Gastroesophageal sphincter (tissue), 4 donors: ENCODE results near the gene SNTG2. TPM values are rescaled to one million over a fixed set of nuclear protein-coding genes. Genes with fewer than 3 reads are reported as not detected.

ENCODE experiments used
- ATAC-seq: fragments of 150-250 bp; one replicate; pipeline ENCODE4 v1.9.1; 2016; ENCODE audit warnings: mild to moderate bottlenecking, moderate library complexity
- H3K27ac ChIP-seq, 4 donors: fragments of 200-600 bp; sonication (generic) in 3 of 4; 1 replicate in 3 of 4; 2 replicates in 1 of 4; pipeline ENCODE4 v1.5.1; 2016 to 2019
- H3K27me3 ChIP-seq: fragments of 200-600 bp; sonication (generic); one replicate; pipeline ENCODE4 v1.5.1; 2019
- H3K36me3 ChIP-seq, 2 donors: fragments of 200-600 bp; sonication (generic); one replicate each; pipeline ENCODE4 v1.5.1; 2019; ENCODE audit warnings: control low read depth in 1 of 2
- H3K4me1 ChIP-seq, 3 donors: fragments of 200-600 bp; sonication (generic); 1 replicate in 2 of 3; 2 replicates in 1 of 3; pipeline ENCODE4 v1.5.1; 2016 to 2019; ENCODE audit warnings: control low read depth in 2 of 3
- H3K4me3 ChIP-seq, 2 donors: fragments of 200-600 bp; sonication (generic); one replicate each; pipeline ENCODE4 v1.5.1; 2019; ENCODE audit warnings: mild to moderate bottlenecking in 1 of 2, moderate library complexity in 1 of 2
- H3K9me3 ChIP-seq, 3 donors: fragments of 200-600 bp; sonication (generic); one replicate each; pipeline ENCODE4 v1.5.1; 2017 to 2019; ENCODE audit warnings: control low read depth in 2 of 3
- EP300 ChIP-seq: sonication (generic); formaldehyde crosslinking; IDR thresholded peaks from one replicate; pipeline ENCODE4 v1.6.1; 2017; ENCODE audit warnings: antibody characterized with exemption, mild to moderate bottlenecking
- POLR2A ChIP-seq, 2 donors: fragments of 450-650 bp; IDR thresholded peaks; one replicate each; pipeline ENCODE4 v1.6.1; 2017; ENCODE audit warnings: antibody characterized with exemption in 2 of 2, mild to moderate bottlenecking in 2 of 2, moderate library complexity in 1 of 2
- POLR2AphosphoS5 ChIP-seq: sonication (generic); formaldehyde crosslinking; IDR thresholded peaks from one replicate; pipeline ENCODE4 v1.6.1; 2017; ENCODE audit warnings: antibody characterized with exemption
- WGBS, 2 donors: methylation state at CpG; one replicate each; pipeline ENCODE4 v1.1.5; 2018; ENCODE audit warnings: low coverage in 1 of 2; 5-methylcytosine and 5-hydroxymethylcytosine counted together
- total RNA-seq, 4 donors: library from RNA; depleted of rRNA; stranded (reverse); fragments of >200 nt; gene quantifications; one replicate each; pipeline ENCODE4 v1.1.0, GENCODE V29; 2016
- TF ChIP-seq, protein P1 (sequence below), 4 experiments: fragments of 200-600 bp in 2 of 4; fragments of 450-650 bp in 2 of 4; sonication (generic) in 1 of 4; IDR thresholded peaks; one replicate each; pipeline ENCODE4 v1.5.1; 2017 to 2019; ENCODE audit warnings: antibody characterized with exemption in 4 of 4, mild to moderate bottlenecking in 2 of 4, moderate library complexity in 2 of 4

Gene SNTG2
- total RNA-seq, 4 donors from 2014 or later: 1.5 to 7.9 (median 4.3) TPM

DNA sequence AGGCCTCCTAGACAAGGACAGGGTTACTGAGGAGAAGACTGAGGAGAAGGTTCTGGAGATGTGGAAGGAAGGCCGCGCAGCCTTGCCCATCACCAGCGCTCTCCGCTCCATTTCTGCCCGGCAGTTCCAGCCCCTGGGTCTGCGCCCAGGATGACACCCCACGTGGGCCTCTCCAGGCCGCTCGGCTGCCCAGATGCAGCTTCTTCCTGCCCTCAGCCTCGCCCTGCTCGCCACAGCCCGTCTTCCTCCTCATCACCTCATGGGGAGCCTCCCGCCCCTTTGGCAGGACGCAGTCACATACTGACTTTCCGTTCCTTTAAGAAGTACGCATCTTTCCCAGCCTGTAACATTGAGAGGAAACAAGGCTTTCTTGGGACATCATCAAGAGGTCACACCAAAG is 37.1 kb downstream of the SNTG2 start:
- ATAC-seq: no peak
- Histone ChIP-seq H3K4me1 (no peaks in the 10 kb centered on the region), H3K27ac (no peak overlapping the region), H3K27me3 (peaks cover 17% of the 10 kb centered on the region), H3K36me3 (no peaks in the 10 kb centered on the region), H3K4me3 (no peak overlapping the region), H3K9me3 (no peaks in the 10 kb centered on the region)
- 90% methylated on average over 7 of the region's 16 CpGs; no CpG with 5 or more reads in 1 of the 2 donors for WGBS, 2 donors
- TF ChIP-seq POLR2AphosphoS5: no peak
- TF ChIP-seq POLR2A (IDR thresholded peaks at IDR 0.05): no peak

DNA sequence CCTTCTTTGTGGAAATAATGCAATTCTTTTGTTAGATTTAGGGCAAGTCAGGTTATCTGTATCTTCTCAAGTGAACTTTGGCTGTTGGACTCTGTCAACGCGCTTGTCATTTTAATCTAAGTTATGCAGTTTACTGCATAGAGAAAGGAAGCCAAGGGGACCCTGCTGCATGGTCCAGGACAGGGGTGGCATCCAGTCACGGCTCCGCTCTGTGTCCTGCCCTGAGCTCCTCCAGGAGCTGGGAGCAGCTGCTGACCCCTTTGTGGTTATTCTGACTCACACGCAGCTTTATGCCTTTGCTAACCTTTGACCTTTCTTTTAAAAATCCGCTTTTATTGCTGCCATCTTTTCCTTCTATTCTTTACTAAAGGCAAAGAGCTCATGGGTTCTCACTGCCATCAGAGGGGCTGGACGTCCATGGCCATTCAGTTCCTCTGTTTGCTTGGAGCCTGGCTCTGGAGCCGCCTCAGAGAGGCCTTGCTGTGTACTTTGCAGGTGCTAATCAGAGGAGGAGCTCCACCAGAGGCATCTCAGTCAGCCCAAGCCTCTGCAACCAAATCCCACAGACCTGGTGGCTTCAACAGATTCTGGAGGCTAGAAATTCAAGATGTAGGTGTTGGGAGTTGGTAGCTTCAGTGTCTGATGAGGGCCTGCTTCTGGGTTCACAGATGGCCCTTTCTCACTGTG is 39.3 kb downstream of the SNTG2 start:
- H3K36me3 ChIP-seq: no peaks in the 10 kb centered on the region
- no peak overlapping the region for H3K4me3 ChIP-seq
- TF ChIP-seq POLR2AphosphoS5 (no peak), POLR2A (IDR thresholded peaks at IDR 0.05) (no peak), EP300 (no peak)
- TF ChIP-seq, protein P1, sequence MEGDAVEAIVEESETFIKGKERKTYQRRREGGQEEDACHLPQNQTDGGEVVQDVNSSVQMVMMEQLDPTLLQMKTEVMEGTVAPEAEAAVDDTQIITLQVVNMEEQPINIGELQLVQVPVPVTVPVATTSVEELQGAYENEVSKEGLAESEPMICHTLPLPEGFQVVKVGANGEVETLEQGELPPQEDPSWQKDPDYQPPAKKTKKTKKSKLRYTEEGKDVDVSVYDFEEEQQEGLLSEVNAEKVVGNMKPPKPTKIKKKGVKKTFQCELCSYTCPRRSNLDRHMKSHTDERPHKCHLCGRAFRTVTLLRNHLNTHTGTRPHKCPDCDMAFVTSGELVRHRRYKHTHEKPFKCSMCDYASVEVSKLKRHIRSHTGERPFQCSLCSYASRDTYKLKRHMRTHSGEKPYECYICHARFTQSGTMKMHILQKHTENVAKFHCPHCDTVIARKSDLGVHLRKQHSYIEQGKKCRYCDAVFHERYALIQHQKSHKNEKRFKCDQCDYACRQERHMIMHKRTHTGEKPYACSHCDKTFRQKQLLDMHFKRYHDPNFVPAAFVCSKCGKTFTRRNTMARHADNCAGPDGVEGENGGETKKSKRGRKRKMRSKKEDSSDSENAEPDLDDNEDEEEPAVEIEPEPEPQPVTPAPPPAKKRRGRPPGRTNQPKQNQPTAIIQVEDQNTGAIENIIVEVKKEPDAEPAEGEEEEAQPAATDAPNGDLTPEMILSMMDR (IDR thresholded peaks at IDR 0.05): no peak
- no peak overlapping the region for H3K27ac ChIP-seq
- ATAC-seq: no peak
- no peaks in the 10 kb centered on the region for H3K4me1 ChIP-seq
- WGBS, 2 donors: 60 to 93% methylated on average over 3 of the region's 8 CpGs
- H3K9me3 ChIP-seq: no peaks in the 10 kb centered on the region
- H3K27me3 ChIP-seq: peaks cover 5% of the 10 kb centered on the region

DNA sequence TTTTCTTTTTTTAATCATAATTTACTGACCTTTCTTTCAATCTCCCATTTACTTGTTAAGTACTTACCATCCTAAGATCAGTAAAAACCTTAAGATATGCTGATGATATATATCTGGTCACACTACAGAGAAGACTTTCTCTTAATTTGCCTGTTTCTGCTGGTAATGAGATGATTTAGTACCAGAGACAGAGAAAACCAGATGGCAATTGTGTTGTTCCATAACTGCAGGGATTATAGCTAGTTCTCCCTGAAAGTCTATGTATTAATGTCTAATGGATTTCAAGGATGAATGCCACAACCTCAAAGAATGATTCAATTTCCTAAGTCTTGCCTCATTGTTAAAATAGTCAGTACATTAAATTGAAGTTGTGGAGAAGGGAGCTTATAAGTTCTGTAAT is 40.3 kb downstream of the SNTG2 start:
- Histone ChIP-seq H3K27ac (no peak overlapping the region), H3K4me1 (no peaks in the 10 kb centered on the region), H3K27me3 (peaks cover 8% of the 10 kb centered on the region), H3K4me3 (no peak overlapping the region), H3K36me3 (no peaks in the 10 kb centered on the region), H3K9me3 (no peaks in the 10 kb centered on the region)
- no peak for ATAC-seq
- TF ChIP-seq POLR2AphosphoS5 (no peak), POLR2A (IDR thresholded peaks at IDR 0.05) (no peak), EP300 (no peak)
- TF ChIP-seq, protein P1 (IDR thresholded peaks at IDR 0.05): no peak

DNA sequence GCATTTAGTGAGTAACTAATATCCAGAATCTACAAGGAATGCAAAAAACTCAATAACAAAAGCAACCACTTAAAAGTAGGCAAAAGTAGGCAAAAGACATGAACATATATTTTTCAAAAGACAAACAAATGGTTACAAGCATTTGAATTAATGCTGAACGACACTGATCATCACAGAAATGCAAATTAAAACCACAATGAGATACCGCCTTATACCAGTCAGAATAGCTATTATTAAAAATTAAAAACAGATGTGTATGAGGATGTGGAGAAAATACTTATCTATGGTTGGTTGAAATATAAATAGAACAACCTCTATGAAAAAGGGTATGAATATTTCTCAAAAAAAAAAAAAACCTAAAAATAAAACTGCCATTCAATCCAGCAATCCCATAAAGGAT is 51.7 kb downstream of the SNTG2 start:
- H3K4me1 ChIP-seq: no peaks in the 10 kb centered on the region
- 87 to 96% methylated on average over 2 of the region's 2 CpGs for WGBS, 2 donors
- H3K27ac ChIP-seq: no peak overlapping the region
- H3K4me3 ChIP-seq: no peak overlapping the region
- peaks cover 0 to 12% (median 0%) of the 10 kb centered on the region in 3 donors for H3K9me3 ChIP-seq
- H3K27me3 ChIP-seq: peaks cover 13% of the 10 kb centered on the region
- TF ChIP-seq, protein P1 (IDR thresholded peaks at IDR 0.05): no peak
- TF ChIP-seq POLR2AphosphoS5 (no peak), POLR2A (IDR thresholded peaks at IDR 0.05) (no peak), EP300 (no peak)
- no peaks in the 10 kb centered on the region for H3K36me3 ChIP-seq
- no peak for ATAC-seq

DNA sequence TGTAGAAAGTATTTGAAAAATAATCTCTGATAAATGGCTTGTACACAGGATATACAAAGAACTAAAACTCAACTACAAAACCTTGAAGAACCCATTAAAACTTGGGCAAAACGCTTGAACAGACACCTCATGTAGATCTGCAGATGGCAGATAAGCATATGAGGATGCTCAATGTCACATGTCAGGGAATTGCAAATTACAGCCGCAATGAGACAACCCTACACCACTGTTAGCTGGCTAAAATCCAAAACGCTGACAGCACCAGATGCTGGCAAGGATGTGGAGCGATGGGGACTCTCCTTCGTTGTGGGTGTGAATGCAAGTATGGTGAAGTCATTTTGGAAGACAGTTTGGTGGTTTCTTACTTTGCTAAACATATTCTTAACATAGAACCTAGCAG is 53.7 kb downstream of the SNTG2 start:
- H3K27me3 ChIP-seq: peaks cover 4% of the 10 kb centered on the region
- ATAC-seq: no peak

More for the DNA sequence above, 53.7 kb downstream of the SNTG2 start:
- WGBS, 2 donors: 53 to 73% methylated on average over 4 to 5 of the region's 5 CpGs
- TF ChIP-seq, protein P1 (IDR thresholded peaks at IDR 0.05): no peak
- TF ChIP-seq EP300 (no peak), POLR2AphosphoS5 (no peak), POLR2A (IDR thresholded peaks at IDR 0.05) (no peak)
- Histone ChIP-seq H3K36me3 (no peaks in the 10 kb centered on the region), H3K4me3 (no peak overlapping the region), H3K27ac (no peak overlapping the region), H3K4me1 (no peaks in the 10 kb centered on the region), H3K9me3 (peaks cover 0 to 4% (median 0%) of the 10 kb centered on the region in 3 donors)
